GM20431 (cell line): Measurements from ENCODE around the gene TOMM22.

Experiments
- in situ Hi-C: fragments of 300-500 bp; cut with MseI, MboI; formaldehyde crosslinking; loops from one replicate; pipeline ENCODE4 v1.15.0; 2020; ENCODE audit warnings: low sequenced_read_pairs; ENCODE audit not compliant: unreplicated experiment

Gene TOMM22

GRCh38 chr22:38731703-38732161 is 50.0 kb downstream of the TOMM22 start:
- in situ Hi-C loops = no loop called here

- in situ Hi-C loops = no loop called here
Measured at GRCh38 chr22:38732251-38732815, 50.6 kb downstream of the TOMM22 start.

GRCh38 chr22:38733329-38733723 is 51.6 kb downstream of the TOMM22 start:
- in situ Hi-C loops = no loop called here

- in situ Hi-C loops = no loop called here
Measured at GRCh38 chr22:38733724-38734381, 52.1 kb downstream of the TOMM22 start.

GRCh38 chr22:38734421-38735100 is 52.8 kb downstream of the TOMM22 start:
- in situ Hi-C loops = no loop called here
